Measurements from ENCODE around the gene MAGEA9. TPM values are rescaled to one million over a fixed set of nuclear protein-coding genes. Genes with fewer than 3 reads are reported as not detected.
"Not testable (repeated sequence)": the region's sequence is repeated elsewhere in the genome, so short reads cannot be mapped to it uniquely, and the experiment has no call there.

MAGEA9 gene
- total RNA-seq, 1 experiment from 2014 or later, result not detected

DNA sequence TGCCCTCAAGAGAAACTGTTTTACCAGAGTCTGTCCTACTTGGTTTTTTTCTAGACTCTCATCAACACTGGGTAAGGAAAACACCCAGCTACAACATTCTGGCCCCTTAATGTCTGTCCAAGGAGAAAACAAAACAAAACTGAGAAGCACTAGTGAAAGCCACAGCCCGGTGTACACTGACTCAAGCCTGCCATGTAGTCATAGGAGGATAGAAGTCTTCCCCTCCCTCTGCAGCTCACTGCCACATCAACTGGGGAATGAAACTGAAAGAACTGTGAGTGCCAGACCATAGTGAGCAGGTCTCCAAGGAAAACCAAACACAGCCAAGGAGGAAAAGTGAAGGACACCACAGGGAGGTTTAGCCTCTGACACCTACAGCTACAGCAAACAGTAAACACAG, 13.8 kb downstream of the MAGEA9 start:
- H3K4me3 ChIP-seq, H3K27me3 ChIP-seq, H3K27ac ChIP-seq: not testable (repeated sequence)

DNA sequence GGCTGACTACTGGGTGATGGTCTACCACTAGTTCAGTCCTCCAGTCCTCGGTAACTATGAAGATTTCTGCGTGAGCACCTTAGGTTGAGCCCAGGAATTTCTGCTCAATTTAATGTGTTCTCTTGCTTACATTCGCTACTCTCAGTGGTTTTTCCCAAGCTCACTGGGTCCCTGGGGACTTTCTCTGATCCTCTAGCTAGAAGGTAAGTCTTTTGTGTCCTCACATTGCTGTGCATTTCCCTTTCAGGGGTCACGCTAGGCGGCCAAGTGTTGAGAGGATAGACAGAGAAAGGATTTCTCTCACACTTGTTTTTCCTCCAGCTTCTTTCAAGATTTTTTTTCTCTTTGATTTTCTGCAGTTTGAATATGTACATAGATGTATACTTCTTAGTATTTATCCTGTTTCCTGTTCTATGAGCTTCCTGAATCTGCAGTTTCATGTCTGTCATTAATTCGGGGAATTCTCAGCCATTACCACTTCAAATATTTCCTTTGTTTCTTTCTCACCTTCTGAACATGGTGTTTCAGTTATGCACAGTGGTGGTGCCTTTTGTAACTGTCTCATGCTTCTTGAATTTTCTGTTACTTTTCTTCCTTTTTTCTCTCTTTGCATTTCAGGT, 17.5 kb downstream of the MAGEA9 start:
- H3K4me3 ChIP-seq, result no peak overlapping the region
- H3K27me3 ChIP-seq, result no peaks in the 10 kb centered on the region
- DNase-seq, result no peak
- H3K9me3 ChIP-seq (replicated peaks), result no peaks in the 10 kb centered on the region
- no peak overlapping the region for H3K27ac ChIP-seq
- H3K36me3 ChIP-seq, result no peaks in the 10 kb centered on the region
- H3K4me1 ChIP-seq, result no peaks in the 10 kb centered on the region

More for the DNA sequence above, 13.8 kb downstream of the MAGEA9 start:
- DNase-seq; H3K36me3 ChIP-seq; H3K9me3 ChIP-seq (replicated peaks); H3K4me1 ChIP-seq: not testable (repeated sequence)

DNA sequence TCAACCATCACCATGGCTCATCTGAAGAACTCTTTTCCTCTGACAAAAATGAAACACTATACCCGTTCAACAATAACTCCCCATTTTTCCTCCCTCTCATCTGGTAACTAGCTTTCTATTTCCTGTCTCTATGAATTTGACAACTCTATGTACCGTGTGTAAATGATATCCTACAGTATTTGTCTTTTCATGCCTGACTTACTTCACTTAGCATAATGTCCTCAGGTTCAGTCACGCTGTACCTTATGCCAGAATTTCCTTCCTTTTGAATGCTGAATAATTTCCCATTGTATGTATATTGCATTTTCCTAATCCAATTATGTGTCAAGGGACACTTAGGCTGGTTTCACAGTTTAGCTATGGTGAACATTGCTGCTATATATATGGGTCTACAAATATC, 18.2 kb downstream of the MAGEA9 start:
- Histone ChIP-seq H3K4me1 (no peaks in the 10 kb centered on the region), H3K9me3 (replicated peaks) (no peaks in the 10 kb centered on the region), H3K27ac (no peak overlapping the region), H3K27me3 (no peaks in the 10 kb centered on the region), H3K36me3 (no peaks in the 10 kb centered on the region), H3K4me3 (no peak overlapping the region)
- DNase-seq, result no peak

DNA sequence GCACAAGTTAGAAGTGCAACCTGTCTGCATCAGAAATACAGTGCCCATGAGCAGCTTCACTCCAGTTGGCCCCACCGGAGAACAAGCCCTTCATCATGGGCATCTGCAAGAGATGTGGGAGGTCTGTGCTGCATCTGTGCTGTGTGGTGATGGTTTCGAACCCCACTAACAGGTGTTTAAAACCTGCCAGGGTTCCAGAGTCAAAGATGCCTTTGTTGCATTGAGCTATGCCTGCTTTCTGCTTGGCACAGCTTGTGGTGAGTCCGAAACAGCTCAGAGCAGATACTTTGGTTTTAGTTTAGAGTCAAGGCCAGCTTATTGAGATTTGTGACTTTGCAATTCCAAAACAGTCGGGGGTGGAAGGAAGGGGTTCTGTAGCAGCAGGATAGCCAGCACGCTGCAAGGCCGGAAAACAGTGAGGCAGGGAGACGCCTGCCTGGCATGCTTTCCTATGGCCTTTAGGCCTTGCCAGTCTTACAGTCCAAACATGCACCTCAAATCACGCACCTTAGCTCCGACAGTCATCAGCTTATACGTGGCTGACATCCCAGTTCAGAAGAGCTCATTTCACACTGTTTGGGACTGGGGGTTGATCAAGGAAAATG, 21.8 kb downstream of the MAGEA9 start:
- H3K27me3 ChIP-seq, result no peaks in the 10 kb centered on the region
- no peak overlapping the region for H3K27ac ChIP-seq
- peak in 1 of 2 experiments; percentile 10 for DNase-seq
- no peaks in the 10 kb centered on the region for H3K4me1 ChIP-seq
- no peaks in the 10 kb centered on the region for H3K36me3 ChIP-seq
- H3K4me3 ChIP-seq, result no peak overlapping the region
- no peaks in the 10 kb centered on the region for H3K9me3 ChIP-seq (replicated peaks)

DNA sequence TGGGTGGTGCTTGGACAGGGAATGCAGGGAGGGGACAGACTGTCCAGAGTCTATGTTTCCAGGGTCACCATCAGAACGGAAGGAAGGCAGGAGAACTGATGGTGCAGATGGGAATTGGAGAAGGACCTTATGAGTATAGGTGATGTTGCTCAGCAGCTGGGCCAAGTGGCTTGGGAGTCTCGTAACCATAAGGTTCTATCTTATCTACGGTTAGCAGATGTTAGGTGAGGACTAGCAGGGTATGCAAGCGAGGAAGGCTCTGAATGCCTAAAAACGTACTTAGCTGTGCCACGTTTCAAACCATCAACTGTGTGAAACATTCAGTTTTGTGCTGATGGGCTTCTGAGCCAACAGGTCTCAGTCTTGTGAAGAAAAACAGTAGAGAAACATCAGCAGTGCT, 22.4 kb downstream of the MAGEA9 start:
- Histone ChIP-seq H3K27me3 (no peaks in the 10 kb centered on the region), H3K36me3 (no peaks in the 10 kb centered on the region), H3K4me3 (no peak overlapping the region), H3K4me1 (no peaks in the 10 kb centered on the region), H3K27ac (no peak overlapping the region), H3K9me3 (replicated peaks) (no peaks in the 10 kb centered on the region)
- no peak for DNase-seq

DNA sequence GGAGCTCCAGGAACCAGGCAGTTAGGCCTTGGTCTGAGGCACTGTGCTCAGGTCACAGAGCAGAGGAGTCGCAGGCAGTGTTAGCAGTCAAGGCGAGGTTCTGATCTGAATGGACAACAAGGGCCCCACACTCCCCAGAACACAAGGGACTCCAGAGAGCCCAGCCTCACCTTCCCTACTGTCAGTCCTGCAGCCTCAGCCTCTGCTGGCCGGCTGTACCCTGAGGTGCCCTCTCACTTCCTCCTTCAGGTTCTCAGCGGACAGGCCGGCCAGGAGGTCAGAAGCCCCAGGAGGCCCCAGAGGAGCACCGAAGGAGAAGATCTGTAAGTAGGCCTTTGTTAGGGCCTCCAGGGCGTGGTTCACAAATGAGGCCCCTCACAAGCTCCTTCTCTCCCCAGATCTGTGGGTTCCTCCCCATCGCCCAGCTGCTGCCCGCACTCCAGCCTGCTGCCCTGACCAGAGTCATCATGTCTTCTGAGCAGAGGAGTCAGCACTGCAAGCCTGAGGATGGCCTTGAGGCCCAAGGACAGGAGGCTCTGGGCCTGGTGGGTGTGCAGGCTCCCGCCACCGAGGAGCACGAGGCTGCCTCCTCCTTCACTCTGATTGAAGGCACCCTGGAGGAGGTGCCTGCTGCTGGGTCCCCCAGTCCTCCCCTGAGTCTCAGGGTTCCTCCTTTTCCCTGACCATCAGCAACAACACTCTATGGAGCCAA, 26.2 kb downstream of the MAGEA9 start:
- Histone ChIP-seq H3K4me1 (no peaks in the 10 kb centered on the region), H3K36me3 (no peaks in the 10 kb centered on the region), H3K4me3 (no peak overlapping the region), H3K9me3 (replicated peaks) (no peaks in the 10 kb centered on the region), H3K27me3 (no peaks in the 10 kb centered on the region), H3K27ac (no peak overlapping the region)
- DNase-seq, result no peak

DNA sequence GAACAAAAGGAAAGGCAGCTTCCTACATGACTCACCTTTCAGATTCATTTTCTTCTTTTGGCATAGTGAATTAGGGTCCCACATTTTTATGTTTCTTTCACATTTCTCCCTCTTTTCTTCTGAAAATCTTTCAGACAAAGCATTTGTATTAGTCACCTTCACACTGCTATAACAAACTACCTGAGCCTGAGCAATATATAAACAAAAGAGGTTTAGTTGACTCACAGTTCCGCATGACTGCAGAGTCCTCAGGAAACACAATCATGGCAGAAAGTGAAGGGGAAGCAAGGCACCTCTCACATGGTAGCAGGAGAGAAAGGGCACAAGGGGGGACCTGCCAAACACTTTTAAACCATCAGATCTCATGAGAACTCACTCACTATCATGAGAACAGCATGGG, 36.9 kb downstream of the MAGEA9 start:
- Histone ChIP-seq H3K36me3 (no peaks in the 10 kb centered on the region), H3K4me3 (no peak overlapping the region), H3K4me1 (no peaks in the 10 kb centered on the region), H3K27me3 (no peaks in the 10 kb centered on the region), H3K9me3 (replicated peaks) (no peaks in the 10 kb centered on the region), H3K27ac (no peak overlapping the region)
- DNase-seq, result no peak

DNA sequence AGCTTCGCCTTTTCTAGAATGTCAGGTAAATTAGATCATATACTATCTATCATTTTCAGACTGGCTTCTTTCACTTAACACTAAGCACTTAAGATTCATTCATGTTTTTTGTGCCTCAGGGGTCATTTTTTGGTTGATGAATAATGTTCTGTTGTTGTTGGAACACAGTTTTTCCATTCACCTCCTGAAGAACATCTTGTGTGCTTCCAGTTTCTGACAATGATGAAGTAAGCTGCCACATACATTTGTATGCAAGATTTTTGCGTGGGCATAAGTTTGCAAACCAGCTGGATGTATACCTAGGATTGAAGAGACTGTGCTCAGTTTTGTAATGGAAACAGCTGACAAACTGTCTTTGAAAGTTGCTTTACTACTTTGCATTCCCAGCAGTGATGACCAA, 37.6 kb downstream of the MAGEA9 start:
- no peaks in the 10 kb centered on the region for H3K4me1 ChIP-seq
- H3K36me3 ChIP-seq, result no peaks in the 10 kb centered on the region
- H3K9me3 ChIP-seq (replicated peaks), result no peaks in the 10 kb centered on the region
- H3K27me3 ChIP-seq, result no peaks in the 10 kb centered on the region
- no peak overlapping the region for H3K27ac ChIP-seq
- H3K4me3 ChIP-seq, result no peak overlapping the region
- no peak for DNase-seq

DNA sequence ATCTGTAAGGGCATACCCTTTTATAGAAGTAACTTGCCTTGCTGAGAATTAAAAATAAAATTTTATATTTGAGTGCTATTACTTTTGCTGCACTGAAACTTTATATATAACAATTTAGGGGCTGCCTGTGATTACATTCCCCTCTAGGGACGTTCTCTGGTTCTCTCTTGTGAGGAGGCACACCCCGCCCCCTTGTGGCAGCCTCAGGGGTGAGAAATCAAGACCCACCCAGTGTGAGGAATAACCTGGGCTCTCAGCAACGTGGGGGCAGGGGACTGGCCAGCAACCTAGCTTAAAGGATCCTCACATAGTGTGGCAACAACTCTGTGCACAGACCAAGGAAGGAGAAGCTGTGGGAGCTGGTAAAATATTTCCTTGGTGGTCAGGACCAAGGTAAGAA, 43.7 kb downstream of the MAGEA9 start:
- no peak overlapping the region for H3K27ac ChIP-seq
- H3K27me3 ChIP-seq, result no peaks in the 10 kb centered on the region; the same call in 1 of the 2 replicates
- DNase-seq, result peak; percentile 35 to 46
- H3K4me3 ChIP-seq, result no peak overlapping the region
- H3K36me3 ChIP-seq, result no peaks in the 10 kb centered on the region
- no peaks in the 10 kb centered on the region for H3K4me1 ChIP-seq
- H3K9me3 ChIP-seq (replicated peaks), result no peaks in the 10 kb centered on the region

DNA sequence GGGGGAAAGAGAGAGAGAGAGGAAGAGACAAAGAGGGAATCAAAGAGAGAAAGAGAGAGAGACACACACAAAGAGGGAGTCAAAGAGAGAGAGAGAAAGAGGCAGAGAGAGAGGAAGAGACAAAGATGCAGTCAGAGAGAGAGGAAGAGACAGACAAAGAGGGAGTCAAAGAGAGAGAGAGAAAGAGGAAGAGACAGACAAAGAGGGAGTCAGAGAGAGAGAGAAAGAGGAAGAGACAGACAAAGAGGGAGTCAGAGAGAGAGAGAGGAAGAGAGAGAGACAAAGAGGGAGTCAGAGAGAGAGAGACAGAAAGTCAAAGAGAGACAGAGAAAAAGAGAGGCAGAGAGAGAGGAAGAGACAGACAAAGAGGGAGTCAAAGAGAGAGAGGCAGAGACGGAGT, 45.5 kb downstream of the MAGEA9 start:
- H3K27me3 ChIP-seq, result no peaks in the 10 kb centered on the region; the same call in 1 of the 2 replicates
- H3K9me3 ChIP-seq (replicated peaks), result no peaks in the 10 kb centered on the region
- H3K36me3 ChIP-seq, result no peaks in the 10 kb centered on the region

DNA sequence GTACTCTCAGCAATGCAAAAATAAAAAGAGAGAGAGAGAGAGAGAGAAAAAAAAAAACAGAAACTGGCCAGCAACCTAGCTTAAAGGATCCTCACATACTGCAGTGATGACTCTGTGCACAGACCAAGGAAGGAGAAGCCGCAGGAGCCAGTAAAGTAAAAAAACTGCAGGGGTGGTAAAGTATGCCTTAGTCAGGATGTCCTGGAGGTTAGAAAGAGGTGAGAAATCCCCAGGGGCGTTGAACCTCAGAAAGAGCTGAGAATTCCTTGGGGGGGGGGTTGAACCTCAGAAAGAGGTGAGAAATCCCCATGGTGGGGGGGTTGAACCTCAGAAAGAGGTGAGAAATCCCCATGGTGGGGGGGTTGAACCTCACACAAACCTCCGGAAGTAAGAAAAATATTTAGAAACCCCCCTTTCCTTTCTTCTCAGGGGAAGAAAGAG, 48.0 kb downstream of the MAGEA9 start:
- H3K4me3 ChIP-seq, result no peak overlapping the region
- DNase-seq, result no peak

More for the DNA sequence above, 45.5 kb downstream of the MAGEA9 start:
- Histone ChIP-seq H3K4me3 (no peak overlapping the region), H3K4me1 (no peaks in the 10 kb centered on the region), H3K27ac (no peak overlapping the region)
- DNase-seq, result no peak

DNA sequence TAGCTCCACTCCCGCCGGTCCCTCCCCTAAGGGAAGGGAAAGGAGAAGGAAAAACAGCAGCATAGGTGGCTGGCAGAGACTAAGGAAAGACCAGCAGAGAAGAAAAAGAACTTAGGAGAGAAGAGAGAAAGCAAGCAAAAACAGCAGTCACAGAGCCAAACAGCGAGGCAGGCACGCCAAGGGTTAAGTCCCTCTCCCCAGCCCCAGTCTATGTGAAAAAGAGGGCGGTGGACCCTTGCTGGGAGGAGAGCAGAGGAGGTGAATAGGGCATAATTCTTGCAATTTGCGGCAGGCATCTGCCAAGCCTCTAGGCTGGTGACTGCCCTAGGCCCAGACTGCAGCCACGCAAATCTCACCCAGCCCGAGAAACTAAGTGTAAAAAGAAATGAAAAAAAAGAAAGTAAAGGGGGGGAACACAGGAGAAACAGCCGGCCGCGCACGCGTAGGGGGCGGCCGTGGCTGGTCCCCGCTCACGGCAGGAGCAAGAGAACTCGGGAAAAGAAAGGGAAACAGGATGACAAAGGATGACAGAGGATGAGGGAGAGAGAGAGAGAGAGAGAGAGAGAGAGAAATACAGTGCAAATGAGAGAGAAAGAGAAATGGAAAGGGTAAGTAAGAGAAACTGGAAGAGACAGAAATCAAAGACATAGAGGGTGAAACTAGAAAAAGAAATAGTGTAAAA, 48.6 kb downstream of the MAGEA9 start:
- Histone ChIP-seq H3K27ac (no peak overlapping the region), H3K27me3 (no peaks in the 10 kb centered on the region; the same call in 1 of the 2 replicates), H3K4me3 (peak overlapping the region; percentile 22; the same call in 1 of the 2 replicates), H3K9me3 (replicated peaks) (no peaks in the 10 kb centered on the region), H3K4me1 (no peaks in the 10 kb centered on the region), H3K36me3 (no peaks in the 10 kb centered on the region)
- peak in 1 of 2 experiments; percentile 13 for DNase-seq

More for the DNA sequence above, 48.0 kb downstream of the MAGEA9 start:
- no peaks in the 10 kb centered on the region for H3K4me1 ChIP-seq
- H3K9me3 ChIP-seq (replicated peaks), result no peaks in the 10 kb centered on the region
- no peak overlapping the region for H3K27ac ChIP-seq
- no peaks in the 10 kb centered on the region; the same call in 1 of the 2 replicates for H3K27me3 ChIP-seq
- no peaks in the 10 kb centered on the region for H3K36me3 ChIP-seq

DNA sequence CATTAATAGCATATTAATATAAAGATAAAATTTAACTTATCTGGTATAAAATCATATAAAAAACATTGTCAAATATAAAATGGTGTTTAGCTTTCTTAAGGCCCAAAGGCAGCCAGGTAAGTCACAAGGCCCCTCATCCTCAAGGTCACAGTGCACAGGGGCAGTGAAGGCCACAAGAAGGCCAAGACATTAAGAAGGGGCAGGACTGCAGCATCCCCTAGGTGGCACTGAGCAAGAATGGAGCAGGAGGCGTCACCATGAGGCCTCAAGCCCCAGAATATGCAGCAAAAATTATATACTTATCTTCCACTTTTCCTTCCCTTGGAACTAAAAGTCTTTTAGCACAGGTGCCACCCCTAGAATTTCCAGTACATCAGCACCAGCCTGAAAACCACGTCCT, 49.7 kb downstream of the MAGEA9 start:
- H3K4me1 ChIP-seq, result no peaks in the 10 kb centered on the region
- H3K36me3 ChIP-seq, result no peaks in the 10 kb centered on the region
- no peak overlapping the region for H3K4me3 ChIP-seq
- no peak overlapping the region for H3K27ac ChIP-seq
- no peaks in the 10 kb centered on the region for H3K9me3 ChIP-seq (replicated peaks)
- no peak for DNase-seq
- H3K27me3 ChIP-seq, result no peaks in the 10 kb centered on the region; the same call in 1 of the 2 replicates

DNA sequence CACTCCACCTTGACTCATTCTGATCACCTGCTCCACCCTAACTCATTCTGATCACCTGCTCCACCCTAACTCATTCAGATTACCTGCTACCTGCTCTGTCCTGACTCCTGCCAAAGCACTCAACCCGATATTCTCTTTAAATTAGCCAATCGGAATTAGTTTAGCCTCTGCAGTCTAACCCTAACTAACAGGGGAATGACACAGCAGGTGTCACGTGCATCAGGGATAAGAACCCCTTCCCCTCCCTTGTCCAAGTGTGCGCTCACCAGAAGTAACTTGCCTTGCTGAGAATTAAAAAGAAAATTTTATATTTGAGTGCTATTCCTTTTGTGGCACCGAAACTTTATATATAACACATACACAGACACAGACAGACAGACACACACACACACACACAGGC, 55.0 kb downstream of the MAGEA9 start:
- H3K27ac ChIP-seq; H3K9me3 ChIP-seq (replicated peaks); H3K4me3 ChIP-seq: not testable (repeated sequence)

DNA sequence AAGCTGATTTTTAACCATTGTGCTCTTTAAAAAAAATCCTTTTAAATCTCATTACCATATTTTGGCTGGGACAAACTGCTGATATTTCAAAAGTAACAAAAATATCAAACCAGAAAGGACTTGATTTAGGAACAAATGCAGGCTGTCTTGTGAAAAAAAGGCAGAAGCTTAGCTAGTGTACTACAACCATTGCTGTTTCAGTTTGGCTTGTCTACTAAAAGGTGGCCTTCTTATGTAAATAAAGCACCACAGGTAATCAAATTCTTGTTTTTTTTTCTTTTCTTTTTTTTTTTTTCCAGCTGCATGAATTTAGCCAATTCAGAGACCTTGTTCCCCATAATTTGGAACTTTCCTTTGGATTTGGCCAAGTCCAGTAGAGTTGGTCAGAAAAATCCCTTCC, 55.4 kb downstream of the MAGEA9 start:
- no peak for DNase-seq
- H3K9me3 ChIP-seq (replicated peaks), result no peaks in the 10 kb centered on the region
- no peaks in the 10 kb centered on the region for H3K27me3 ChIP-seq
- H3K4me3 ChIP-seq, result no peak overlapping the region
- H3K4me1 ChIP-seq, result no peaks in the 10 kb centered on the region
- no peak overlapping the region for H3K27ac ChIP-seq
- H3K36me3 ChIP-seq, result no peaks in the 10 kb centered on the region

More for the DNA sequence above, 55.0 kb downstream of the MAGEA9 start:
- not testable (repeated sequence) for H3K4me1 ChIP-seq, H3K27me3 ChIP-seq, DNase-seq, H3K36me3 ChIP-seq
